Small intestine (tissue), 7 donors: ENCODE data around the gene CHST8. TPM values are rescaled to one million over a fixed set of nuclear protein-coding genes. Genes with fewer than 3 reads are reported as not detected.
"Not testable (repeated sequence)": the region's sequence is repeated elsewhere in the genome, so short reads cannot be mapped to it uniquely, and the experiment has no call there.

ENCODE experiments used
- DNase-seq, 2 donors: peaks; one replicate each; pipeline versions ENCODE4 v3.0.0 to v3.0.0-alpha.2; 2013
- FAIRE-seq: peaks from 2 replicates; lab custom pipeline; 2012; peaks lifted over from hg19 to GRCh38; lab: Jason Lieb, UNC
- H3K27ac ChIP-seq, 3 donors: one replicate each; pipeline ENCODE4 v1.5.1; 2013; ENCODE audit warnings: low read length in 2 of 3, mild to moderate bottlenecking in 2 of 3, control low read depth in 1 of 3, inconsistent platforms in 1 of 3, low read depth in 1 of 3, moderate library complexity in 1 of 3
- H3K27me3 ChIP-seq, 3 donors: one replicate each; pipeline ENCODE4 v1.6.1; 2013; ENCODE audit warnings: low read length in 3 of 3, inconsistent platforms in 1 of 3; ENCODE audit not compliant: control insufficient read depth in 3 of 3, insufficient read depth in 3 of 3
- H3K36me3 ChIP-seq, 3 donors: one replicate each; pipeline ENCODE4 v1.6.1; 2013; ENCODE audit warnings: low read length in 3 of 3, inconsistent platforms in 1 of 3, low read depth in 1 of 3, mild to moderate bottlenecking in 1 of 3, moderate library complexity in 1 of 3; ENCODE audit not compliant: control insufficient read depth in 3 of 3, insufficient read depth in 2 of 3
- H3K4me1 ChIP-seq, 3 donors: one replicate each; pipeline ENCODE4 v1.6.1; 2013; ENCODE audit warnings: low read length in 2 of 3, inconsistent platforms in 1 of 3, low read depth in 1 of 3, mild to moderate bottlenecking in 1 of 3, moderate library complexity in 1 of 3; ENCODE audit not compliant: control insufficient read depth in 3 of 3, insufficient read depth in 2 of 3
- H3K4me3 ChIP-seq, 3 donors: one replicate each; pipeline ENCODE4 v1.5.1; 2013; ENCODE audit warnings: low read length in 3 of 3, control low read depth in 1 of 3, inconsistent platforms in 1 of 3, low read depth in 1 of 3, mild to moderate bottlenecking in 1 of 3, moderate library complexity in 1 of 3
- H3K9me3 ChIP-seq, 2 donors: one replicate each; pipeline ENCODE4 v1.6.1; 2013; ENCODE audit warnings: low read depth in 1 of 2, low read length in 1 of 2; ENCODE audit not compliant: control insufficient read depth in 2 of 2, insufficient read depth in 1 of 2
- WGBS, 3 donors: extraction: QIAGEN DNeasy Blood & Tissue Kit; methylation state at CpG; one replicate each; pipeline ENCODE4 v1.1.7; 2013; 5-methylcytosine and 5-hydroxymethylcytosine counted together
- polyA plus RNA-seq, 4 donors: library from polyadenylated mRNA; stranded (reverse) in 3 of 4; unstranded in 1 of 4; fragments of 200-250 nt in 3 of 4; fragments of 120-200 nt in 1 of 4; gene quantifications; one replicate each; pipeline versions ENCODE4 v1.2.1 to v1.2.3, GENCODE V29; 2013
- donor health status: healthy with polysubstance abuse.
- donor health status: control.
- donor health status: control.
- donor health status: Bipolar disorder and iron deficiency.
- donor health status: healthy.

CHST8 gene
- polyA plus RNA-seq, 4 donors: 0.21 to 0.54 TPM; not detected in 2

DNA sequence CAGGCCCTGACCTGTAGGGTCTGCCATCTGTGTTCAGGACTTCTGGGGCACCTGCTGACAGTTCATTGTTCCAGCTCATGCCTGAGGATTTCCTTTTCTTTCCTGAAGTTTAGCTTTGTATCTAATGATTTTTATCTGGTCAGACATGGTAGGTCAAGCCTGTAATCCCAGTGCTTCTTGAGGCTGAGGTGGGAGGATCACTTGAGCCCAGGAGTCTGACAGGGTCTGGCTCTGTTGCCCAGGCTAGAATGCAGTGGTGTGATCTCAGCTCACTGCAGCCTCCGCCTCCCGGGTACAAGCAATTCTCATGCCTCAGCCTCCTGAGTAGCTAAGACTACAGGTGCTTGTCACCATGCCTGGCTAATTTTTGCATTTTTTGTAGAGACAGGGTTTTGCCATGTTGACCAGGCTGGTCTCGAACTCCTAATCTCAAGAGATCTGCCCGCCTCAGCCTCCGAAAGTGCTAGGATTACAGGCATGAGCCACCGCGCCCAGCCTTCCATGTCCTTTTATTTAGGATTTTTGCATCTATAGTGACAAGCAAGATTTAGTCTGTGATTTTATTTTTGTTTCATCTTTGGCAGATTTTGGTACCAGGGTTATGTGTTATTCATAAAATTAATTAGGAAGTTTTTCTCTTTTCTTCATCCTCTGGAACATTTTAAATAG lies 33.2 kb downstream of the CHST8 start:
- H3K36me3 ChIP-seq: no peaks in the 10 kb centered on the region
- DNase-seq: no peak
- no peak overlapping the region for H3K4me3 ChIP-seq
- no peaks in the 10 kb centered on the region for H3K4me1 ChIP-seq
- no peak for FAIRE-seq
- no peaks in the 10 kb centered on the region for H3K9me3 ChIP-seq
- no peaks in the 10 kb centered on the region for H3K27me3 ChIP-seq
- WGBS, 3 donors: 71 to 76% (median 76%) methylated on average over 7 of the region's 7 CpGs
- H3K27ac ChIP-seq: no peak overlapping the region

GRCh38 chr19:33659835-33660234 lies 38.1 kb downstream of the CHST8 start:
- no peak for DNase-seq
- Histone ChIP-seq H3K4me3 (no peak overlapping the region), H3K36me3 (no peaks in the 10 kb centered on the region), H3K9me3 (no peaks in the 10 kb centered on the region), H3K27me3 (no peaks in the 10 kb centered on the region), H3K27ac (no peak overlapping the region), H3K4me1 (no peaks in the 10 kb centered on the region)
- FAIRE-seq: no peak
- WGBS, 3 donors: 83 to 92% (median 87%) methylated on average over 5 of the region's 5 CpGs

DNA sequence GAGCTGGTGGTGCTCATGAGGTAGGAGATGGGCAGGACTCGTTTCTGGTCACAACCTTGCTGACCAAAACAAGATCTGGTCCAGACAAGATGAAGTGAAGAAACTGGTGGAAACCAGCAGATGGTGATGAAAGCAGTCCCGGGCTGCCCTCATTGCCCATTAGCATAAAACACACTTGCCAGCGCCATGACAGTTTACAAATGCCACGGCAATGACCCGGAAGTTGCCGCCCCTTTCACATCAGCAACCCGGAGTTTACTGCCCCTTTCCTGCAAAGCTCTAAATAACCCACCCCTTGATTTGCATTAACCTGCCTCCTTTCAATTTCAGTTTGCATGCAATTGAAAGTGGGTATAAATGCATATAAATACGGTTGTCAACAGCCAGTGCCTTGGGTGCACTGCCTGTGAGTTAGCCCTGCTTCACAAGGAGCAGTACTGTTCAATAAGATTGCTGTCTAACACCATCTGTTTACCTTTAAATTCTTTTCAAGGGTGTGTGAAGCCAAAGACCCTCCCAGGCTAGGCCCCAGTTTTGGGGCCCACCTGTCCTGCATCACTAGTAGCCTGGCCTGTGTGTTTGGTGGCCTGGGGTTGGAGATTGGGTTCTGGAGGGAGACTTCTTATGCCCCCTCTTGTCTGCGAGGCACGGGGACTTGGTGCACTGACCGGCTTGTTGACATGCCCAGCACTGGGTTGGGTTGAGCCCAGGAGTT lies 38.8 kb downstream of the CHST8 start:
- no peak overlapping the region for H3K27ac ChIP-seq
- H3K27me3 ChIP-seq: no peaks in the 10 kb centered on the region
- no peaks in the 10 kb centered on the region for H3K36me3 ChIP-seq
- no peak for FAIRE-seq
- H3K9me3 ChIP-seq: no peaks in the 10 kb centered on the region
- H3K4me1 ChIP-seq: no peaks in the 10 kb centered on the region
- DNase-seq: no peak
- H3K4me3 ChIP-seq: no peak overlapping the region
- WGBS, 3 donors: 58 to 72% (median 60%) methylated on average over 11 of the region's 11 CpGs

GRCh38 chr19:33661336-33661735 lies 39.6 kb downstream of the CHST8 start:
- no peak for DNase-seq
- H3K4me1 ChIP-seq: no peaks in the 10 kb centered on the region
- no peak overlapping the region for H3K27ac ChIP-seq
- H3K27me3 ChIP-seq: no peaks in the 10 kb centered on the region
- FAIRE-seq: no peak
- 75 to 80% (median 76%) methylated on average over 7 of the region's 7 CpGs for WGBS, 3 donors
- no peak overlapping the region for H3K4me3 ChIP-seq
- H3K36me3 ChIP-seq: no peaks in the 10 kb centered on the region
- no peaks in the 10 kb centered on the region for H3K9me3 ChIP-seq

DNA sequence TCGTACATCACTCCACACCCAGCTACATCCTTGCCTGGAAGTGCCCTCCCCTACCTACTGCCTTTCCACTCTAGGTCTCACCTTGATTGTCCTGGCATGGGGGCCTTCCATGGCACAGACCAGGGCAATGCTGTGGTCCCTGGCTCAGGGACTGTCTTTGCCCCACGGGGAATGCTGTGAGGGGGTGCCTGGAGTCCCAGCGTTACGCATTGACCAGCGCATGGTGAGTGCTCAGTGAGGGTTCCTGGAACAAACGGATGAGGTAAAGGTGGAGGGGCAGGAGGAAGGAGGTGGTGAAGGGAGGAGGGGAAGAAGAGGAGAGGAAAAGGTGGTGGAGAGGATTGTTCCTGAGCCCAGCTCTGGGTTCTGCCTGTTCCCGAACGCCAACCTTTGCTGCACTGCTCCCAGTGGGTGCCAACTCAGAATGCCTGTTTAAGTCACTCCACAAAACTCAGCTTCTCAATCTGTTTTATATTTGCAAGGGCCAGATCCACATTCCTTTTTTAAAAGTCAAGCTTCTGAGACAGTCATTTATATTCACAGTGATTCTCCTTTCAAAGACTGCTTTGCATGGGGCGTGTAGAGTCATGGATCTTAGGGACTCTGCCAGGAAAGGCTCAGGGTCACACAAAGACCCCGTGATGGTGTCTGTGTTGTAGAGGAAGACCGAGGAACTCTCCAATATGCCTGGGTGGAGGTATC lies 40.8 kb downstream of the CHST8 start:
- 69 to 76% (median 72%) methylated on average over 11 of the region's 11 CpGs for WGBS, 3 donors
- Histone ChIP-seq H3K9me3 (no peaks in the 10 kb centered on the region), H3K27me3 (no peaks in the 10 kb centered on the region), H3K4me1 (no peaks in the 10 kb centered on the region), H3K27ac (no peak overlapping the region), H3K36me3 (no peaks in the 10 kb centered on the region), H3K4me3 (no peak overlapping the region)
- FAIRE-seq (no peak), DNase-seq (no peak)

GRCh38 chr19:33663316-33663715 lies 41.6 kb downstream of the CHST8 start:
- H3K4me1 ChIP-seq, H3K9me3 ChIP-seq, H3K27ac ChIP-seq, H3K36me3 ChIP-seq, DNase-seq, H3K4me3 ChIP-seq, FAIRE-seq, H3K27me3 ChIP-seq: not testable (repeated sequence)
- WGBS, 3 donors: 76 to 84% (median 77%) methylated on average over 9 of the region's 9 CpGs

GRCh38 chr19:33664744-33665143 lies 43.0 kb downstream of the CHST8 start:
- WGBS, 3 donors: 84 to 88% (median 85%) methylated on average over 5 of the region's 5 CpGs
- Histone ChIP-seq H3K4me1 (no peaks in the 10 kb centered on the region), H3K36me3 (no peaks in the 10 kb centered on the region), H3K9me3 (no peaks in the 10 kb centered on the region), H3K27me3 (no peaks in the 10 kb centered on the region), H3K27ac (no peak overlapping the region), H3K4me3 (no peak overlapping the region)
- FAIRE-seq: no peak
- DNase-seq: no peak

DNA sequence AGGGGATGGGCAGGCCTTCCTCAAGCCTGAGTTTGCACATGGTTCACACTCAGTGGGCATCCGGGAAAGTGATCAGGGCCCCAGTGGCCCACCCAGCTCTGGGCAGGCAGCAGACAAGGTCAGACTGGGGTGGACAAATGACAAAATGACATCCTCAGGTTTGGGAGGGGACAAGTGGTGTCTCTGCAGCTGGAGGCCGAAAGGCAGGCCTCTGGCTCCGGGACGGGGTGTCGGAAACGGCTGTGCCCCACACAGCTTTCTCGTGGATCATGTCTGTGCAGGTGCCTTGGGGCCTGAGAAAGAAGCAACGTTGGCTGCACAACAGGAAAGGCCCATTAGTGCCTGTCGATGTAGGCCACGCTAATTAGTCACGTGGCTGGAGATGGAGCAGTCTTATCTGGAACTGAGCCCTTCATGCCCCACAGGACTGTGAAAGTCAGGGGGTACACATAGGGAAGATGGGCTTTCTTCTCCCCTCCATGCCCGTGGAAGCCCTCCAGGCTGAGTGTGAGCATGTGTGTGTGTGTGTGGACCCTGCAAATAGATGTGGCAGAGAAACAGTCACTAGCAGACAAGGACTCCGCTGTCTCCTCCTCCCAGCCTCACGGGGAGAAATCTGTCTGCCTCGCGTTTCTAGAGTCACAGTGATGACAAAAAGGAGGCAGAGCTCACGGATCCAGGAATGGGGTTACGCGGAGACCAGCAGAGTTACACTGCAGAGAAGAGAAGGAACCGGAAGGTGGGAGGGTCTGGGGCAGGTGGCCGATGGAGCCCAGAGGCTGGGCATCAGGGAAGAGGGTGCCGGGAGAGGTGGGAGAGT lies 44.2 kb downstream of the CHST8 start:
- Histone ChIP-seq H3K4me1 (no peaks in the 10 kb centered on the region), H3K27ac (no peak overlapping the region), H3K9me3 (no peaks in the 10 kb centered on the region), H3K36me3 (no peaks in the 10 kb centered on the region), H3K27me3 (no peaks in the 10 kb centered on the region), H3K4me3 (no peak overlapping the region)
- FAIRE-seq (no peak), DNase-seq (no peak)
- WGBS, 3 donors: 77 to 80% (median 79%) methylated on average over 22 of the region's 22 CpGs
